Stimulated activated effector memory CD8-positive, alpha-beta T cell treated with anti-CD3 and anti-CD28 coated beads, Interleukin-12 subunit alpha, Interleukin-12 subunit beta, amount 100 ng/mL, for 72 hours (primary cell): ENCODE data around the gene SKOR1.

Experiments used
- ATAC-seq: fragments of 150-1000 bp; cut with Tn5 transposase; 2 replicates; pipeline ENCODE4 v1.10.0; 2021
- DNase-seq, 2 donors: peaks; one replicate each; pipeline ENCODE4 v3.0.0; 2021 to 2022; ENCODE audit warnings: low spot score in 2 of 2
- H3K27ac Mint-ChIP-seq: one replicate; pipeline ENCODE4 v1.8.0; 2022; ENCODE audit warnings: mild to moderate bottlenecking, mixed read lengths
- H3K36me3 Mint-ChIP-seq: one replicate; pipeline ENCODE4 v1.8.0; 2022; ENCODE audit warnings: mild to moderate bottlenecking, mixed read lengths
- H3K4me1 Mint-ChIP-seq: one replicate; pipeline ENCODE4 v1.8.0; 2022; ENCODE audit warnings: mixed read lengths
- H3K4me3 Mint-ChIP-seq: one replicate; pipeline ENCODE4 v1.8.0; 2022; ENCODE audit warnings: mild to moderate bottlenecking, mixed read lengths
- H3K9me3 Mint-ChIP-seq: one replicate; pipeline ENCODE4 v1.8.0; 2022; ENCODE audit warnings: mixed read lengths

The SKOR1 gene

DNA sequence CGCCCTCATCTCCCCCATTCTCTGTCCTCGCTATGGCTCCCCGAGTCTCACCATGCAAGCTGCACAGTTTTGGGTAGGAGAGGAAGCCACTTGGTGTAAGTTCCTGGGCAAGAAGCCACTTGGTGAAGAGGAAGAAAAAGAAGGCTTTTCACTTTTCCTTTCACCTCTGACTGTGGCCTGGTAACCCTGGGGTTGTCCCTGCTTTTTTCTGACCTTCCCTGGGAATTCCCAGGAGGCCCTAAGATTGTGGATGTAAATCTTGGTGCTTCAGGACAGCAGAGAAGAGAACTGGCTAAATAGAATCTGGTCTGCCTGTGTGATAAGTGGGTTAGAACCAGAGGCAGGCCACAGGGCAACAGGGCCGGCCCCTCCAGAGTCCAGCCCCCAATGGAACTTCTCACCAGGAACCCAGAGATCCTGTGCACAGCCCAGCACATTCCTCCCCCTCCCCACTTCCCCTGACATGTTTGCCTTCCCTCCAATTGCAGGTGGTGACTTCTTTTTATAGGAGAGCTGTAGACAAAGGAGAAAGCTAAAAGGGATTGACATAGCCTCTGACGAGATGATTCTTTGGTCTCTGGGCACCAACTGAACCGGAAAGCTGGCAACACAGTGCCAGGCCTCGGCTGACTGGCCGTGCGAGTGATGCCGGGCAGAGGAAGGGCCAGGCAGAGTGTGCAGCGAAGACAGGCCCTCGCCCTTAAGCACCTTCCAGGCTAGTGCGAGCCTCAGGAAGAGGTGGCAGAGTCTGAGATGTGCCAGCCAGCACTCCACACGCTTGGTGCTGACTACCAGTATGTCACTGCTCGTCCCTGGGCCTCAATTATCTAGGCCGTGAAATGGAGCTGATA, 19.4 kb upstream of the SKOR1 start:
- Mint-ChIP-seq H3K27ac (no peak overlapping the region), H3K9me3 (no peaks in the 10 kb centered on the region), H3K36me3 (peaks cover 7% of the 10 kb centered on the region), H3K4me3 (no peak overlapping the region), H3K4me1 (no peaks in the 10 kb centered on the region)
- no peak for DNase-seq
- ATAC-seq = no peak

DNA sequence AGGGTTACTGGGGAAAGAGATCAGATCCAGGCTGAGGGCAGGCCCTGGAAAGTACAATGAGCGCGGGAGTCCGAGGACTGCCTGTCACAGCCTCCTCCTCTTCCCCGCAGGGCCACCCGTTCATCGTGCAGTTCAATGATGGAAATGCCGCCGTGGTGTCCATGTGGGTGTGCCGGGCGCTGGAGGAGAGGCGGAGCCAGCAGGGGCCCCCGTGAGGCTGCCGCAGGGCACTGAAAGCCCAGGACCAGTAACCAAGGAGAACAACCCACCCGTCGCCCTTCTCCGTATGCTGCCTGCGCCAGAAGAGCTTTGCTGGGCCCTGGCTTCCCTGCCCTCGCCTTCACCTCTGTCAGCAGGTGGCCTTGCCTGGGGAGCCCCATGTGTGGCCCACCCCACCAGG, 18.8 kb upstream of the SKOR1 start:
- Mint-ChIP-seq H3K4me3 (no peak overlapping the region), H3K4me1 (no peaks in the 10 kb centered on the region), H3K27ac (no peak overlapping the region), H3K9me3 (no peaks in the 10 kb centered on the region), H3K36me3 (peaks cover 7% of the 10 kb centered on the region)
- DNase-seq (no peak), ATAC-seq (no peak)

DNA sequence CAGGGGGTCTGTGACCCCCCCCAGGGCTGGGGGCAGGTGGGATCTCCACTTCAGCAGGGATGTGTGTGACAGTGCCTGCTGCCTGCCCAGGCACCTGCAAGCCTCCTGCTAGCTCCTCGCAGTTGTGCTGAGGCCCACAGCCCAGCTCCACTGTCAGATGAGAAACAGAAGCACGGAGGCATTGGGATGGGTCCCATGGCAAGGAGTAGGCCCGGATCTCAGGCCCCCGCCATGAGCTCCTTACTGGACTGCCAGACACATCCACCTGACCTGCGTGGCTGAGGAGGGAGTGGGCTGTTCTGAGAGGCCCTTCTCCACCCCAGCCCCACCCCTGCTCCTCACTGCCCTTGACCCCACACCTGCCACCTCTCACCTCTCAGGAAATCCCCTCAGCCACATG, 18.2 kb upstream of the SKOR1 start:
- peaks cover 7% of the 10 kb centered on the region for H3K36me3 Mint-ChIP-seq
- no peak overlapping the region for H3K27ac Mint-ChIP-seq
- no peaks in the 10 kb centered on the region for H3K4me1 Mint-ChIP-seq
- DNase-seq = no peak
- H3K4me3 Mint-ChIP-seq = no peak overlapping the region
- no peak for ATAC-seq
- no peaks in the 10 kb centered on the region for H3K9me3 Mint-ChIP-seq

DNA sequence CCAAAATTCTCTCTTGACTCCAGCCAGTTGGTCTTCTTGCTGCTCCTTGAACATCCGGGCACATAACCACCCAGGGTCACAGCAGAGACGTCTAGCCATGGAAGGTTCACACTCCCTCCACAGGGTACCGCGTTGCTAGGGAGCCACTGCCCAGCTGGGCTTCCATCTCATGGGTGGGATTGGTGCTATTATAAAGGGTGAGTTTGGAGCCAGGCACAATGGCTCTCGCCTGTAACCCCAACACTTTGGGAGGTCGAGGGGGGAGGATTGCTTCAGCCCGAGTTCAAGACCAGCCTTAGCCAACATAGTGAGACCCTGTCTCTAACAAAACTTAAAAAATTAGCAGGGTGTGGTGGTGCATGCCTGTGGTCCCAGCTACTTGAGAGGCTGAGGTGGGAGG, 17.5 kb upstream of the SKOR1 start:
- Mint-ChIP-seq H3K4me1 (no peaks in the 10 kb centered on the region), H3K27ac (no peak overlapping the region), H3K9me3 (no peaks in the 10 kb centered on the region), H3K36me3 (peaks cover 7% of the 10 kb centered on the region), H3K4me3 (no peak overlapping the region)
- ATAC-seq = no peak
- no peak for DNase-seq

DNA sequence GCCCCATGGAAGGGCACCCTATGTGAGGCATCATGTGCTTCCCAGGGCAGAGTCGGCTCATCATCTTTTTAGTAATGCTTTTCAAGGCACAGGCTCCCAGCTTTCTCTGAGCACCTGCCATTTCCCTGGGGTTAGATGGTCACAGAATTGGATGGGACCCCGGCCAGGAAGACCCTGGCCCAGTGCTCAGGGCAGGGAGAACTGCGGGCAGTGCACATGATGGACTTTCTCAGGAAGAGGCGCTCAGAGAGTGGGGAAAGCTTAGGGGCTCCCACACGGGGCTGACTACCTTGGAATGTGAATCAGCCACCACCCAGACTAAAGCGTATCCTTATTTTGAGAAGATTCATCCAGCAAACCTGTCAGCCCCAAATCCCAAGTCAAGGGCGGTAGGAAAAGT, 16.5 kb upstream of the SKOR1 start:
- no peak for ATAC-seq
- no peak overlapping the region for H3K27ac Mint-ChIP-seq

DNA sequence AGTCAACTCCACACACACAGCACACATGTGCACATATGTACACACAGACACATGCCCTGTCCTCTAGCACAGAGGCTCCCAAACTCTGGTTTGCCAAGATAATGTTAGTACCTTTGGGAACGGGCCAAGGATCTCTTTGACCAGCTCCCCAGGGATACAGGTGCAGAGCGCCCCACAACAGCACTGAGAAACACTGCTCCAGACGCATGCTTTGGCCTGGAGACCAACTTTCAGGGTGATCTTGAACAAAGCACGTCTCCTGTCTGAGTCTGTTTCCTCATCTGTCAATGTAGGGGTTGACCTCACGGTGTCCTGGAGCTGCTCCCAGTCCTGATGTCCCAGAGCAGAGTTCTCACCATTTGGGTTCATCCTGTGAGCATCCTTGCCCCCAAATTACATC, 15.9 kb upstream of the SKOR1 start:
- Mint-ChIP-seq H3K9me3 (no peaks in the 10 kb centered on the region), H3K4me1 (no peaks in the 10 kb centered on the region), H3K36me3 (peaks cover 7% of the 10 kb centered on the region), H3K4me3 (no peak overlapping the region), H3K27ac (no peak overlapping the region)
- DNase-seq (no peak), ATAC-seq (no peak)

More for the DNA sequence above, 16.5 kb upstream of the SKOR1 start:
- Mint-ChIP-seq H3K9me3 (no peaks in the 10 kb centered on the region), H3K4me1 (no peaks in the 10 kb centered on the region), H3K4me3 (no peak overlapping the region), H3K36me3 (peaks cover 7% of the 10 kb centered on the region)
- no peak for DNase-seq

DNA sequence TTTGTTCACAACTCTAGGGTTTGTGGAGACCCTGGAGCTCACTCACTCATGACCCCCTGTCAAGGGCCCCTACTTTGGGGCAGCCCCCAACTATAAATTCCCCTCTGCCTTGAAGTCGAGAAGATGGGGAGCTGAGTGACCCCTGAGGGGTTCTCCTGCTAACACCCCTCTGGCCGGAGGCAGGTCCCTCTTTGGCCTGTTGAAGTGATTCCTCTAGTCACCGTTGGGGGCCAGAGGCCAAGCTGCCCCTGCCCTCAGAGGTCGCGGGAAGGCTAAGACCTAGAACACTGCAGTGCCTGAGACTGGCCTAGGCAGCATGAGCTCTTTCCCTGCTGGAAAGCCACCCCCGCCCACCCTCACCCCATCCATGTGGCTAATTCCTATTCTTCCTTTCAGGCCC, 15.4 kb upstream of the SKOR1 start:
- ATAC-seq (no peak), DNase-seq (no peak)
- Mint-ChIP-seq H3K27ac (no peak overlapping the region), H3K4me3 (no peak overlapping the region), H3K36me3 (peaks cover 7% of the 10 kb centered on the region), H3K9me3 (no peaks in the 10 kb centered on the region), H3K4me1 (no peaks in the 10 kb centered on the region)

DNA sequence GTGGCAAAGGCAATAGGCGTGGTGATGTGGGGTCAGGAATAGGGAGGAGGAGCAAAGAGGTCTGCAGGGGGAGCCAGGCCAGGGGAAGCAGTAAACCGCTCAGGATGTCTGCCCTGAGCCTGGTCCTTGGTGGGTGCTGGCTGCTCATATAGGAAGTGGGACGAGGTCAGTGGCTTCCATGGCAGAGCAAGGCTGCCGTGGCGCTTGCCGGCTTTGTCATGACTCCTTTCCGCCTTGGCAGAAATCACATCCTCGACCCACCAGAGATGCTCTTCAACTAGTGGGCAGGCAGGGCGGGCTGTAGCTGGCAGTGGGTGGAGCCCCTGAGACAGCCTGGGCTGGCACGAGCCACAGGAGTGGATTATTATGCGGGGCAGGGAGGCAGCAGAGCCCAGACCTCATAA, 13.1 kb upstream of the SKOR1 start:
- no peak for ATAC-seq
- Mint-ChIP-seq H3K4me3 (no peak overlapping the region), H3K27ac (no peak overlapping the region), H3K4me1 (no peaks in the 10 kb centered on the region), H3K36me3 (peaks cover 7% of the 10 kb centered on the region), H3K9me3 (no peaks in the 10 kb centered on the region)
- no peak for DNase-seq

DNA sequence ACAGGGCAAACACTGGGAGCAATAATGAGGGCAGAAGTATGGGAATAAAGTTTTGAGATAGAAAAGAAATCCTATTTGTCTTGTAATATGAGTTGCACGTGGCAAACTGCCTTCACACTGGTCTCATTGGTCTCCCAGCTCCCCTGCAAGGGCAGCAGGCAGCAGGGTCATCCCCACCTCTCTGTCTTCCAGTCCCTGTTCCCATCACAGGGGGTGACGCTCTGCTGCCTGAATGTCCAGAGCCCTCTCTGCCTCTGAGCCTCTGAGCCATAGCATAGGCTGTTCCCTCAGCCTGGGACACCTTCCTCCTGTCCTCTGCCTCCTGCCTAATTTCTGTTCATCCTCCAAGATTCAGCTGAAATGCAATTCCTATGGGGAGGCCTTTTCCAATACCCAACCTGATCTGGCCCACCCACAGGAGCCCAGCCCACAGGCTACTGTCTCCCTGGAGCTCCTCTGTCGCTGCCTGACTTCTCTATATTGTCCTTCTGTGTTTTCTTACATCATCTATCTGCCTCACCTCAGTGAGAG, 12.1 kb upstream of the SKOR1 start:
- H3K4me1 Mint-ChIP-seq = no peaks in the 10 kb centered on the region
- peak overlapping the region; percentile 43 for H3K27ac Mint-ChIP-seq
- DNase-seq (no peak), ATAC-seq (no peak)
- no peaks in the 10 kb centered on the region for H3K36me3 Mint-ChIP-seq
- no peaks in the 10 kb centered on the region for H3K9me3 Mint-ChIP-seq
- no peak overlapping the region for H3K4me3 Mint-ChIP-seq

DNA sequence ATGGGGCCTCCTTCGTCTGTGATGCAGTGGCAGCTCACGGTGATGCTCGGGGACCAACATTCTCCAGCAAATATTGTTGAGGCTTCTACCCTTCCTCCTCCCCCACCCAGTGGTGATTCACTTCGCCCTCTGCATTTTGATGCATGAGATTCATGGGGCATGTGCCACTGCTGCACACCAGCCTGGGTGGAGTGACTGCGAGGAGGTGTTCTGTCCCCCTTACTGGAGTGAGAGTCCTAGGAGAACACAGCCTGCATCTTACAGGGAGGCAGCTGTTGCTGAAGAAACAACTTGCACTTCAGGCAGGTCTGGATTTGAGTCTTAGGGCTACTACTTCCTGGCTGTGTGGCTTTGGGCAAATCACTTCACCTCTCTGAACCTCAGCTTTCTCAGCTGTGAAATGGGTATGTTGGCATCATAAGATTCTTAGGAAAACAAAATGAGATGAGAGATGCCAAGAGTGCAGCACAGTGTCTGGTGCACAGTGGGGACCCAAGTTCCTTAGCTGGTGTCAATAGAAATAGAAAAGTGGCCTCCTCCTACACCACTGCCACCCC, 10.2 kb upstream of the SKOR1 start:
- ATAC-seq (no peak), DNase-seq (no peak)
- H3K36me3 Mint-ChIP-seq = no peaks in the 10 kb centered on the region
- H3K9me3 Mint-ChIP-seq = no peaks in the 10 kb centered on the region
- no peaks in the 10 kb centered on the region for H3K4me1 Mint-ChIP-seq
- no peak overlapping the region for H3K27ac Mint-ChIP-seq
- H3K4me3 Mint-ChIP-seq = no peak overlapping the region

DNA sequence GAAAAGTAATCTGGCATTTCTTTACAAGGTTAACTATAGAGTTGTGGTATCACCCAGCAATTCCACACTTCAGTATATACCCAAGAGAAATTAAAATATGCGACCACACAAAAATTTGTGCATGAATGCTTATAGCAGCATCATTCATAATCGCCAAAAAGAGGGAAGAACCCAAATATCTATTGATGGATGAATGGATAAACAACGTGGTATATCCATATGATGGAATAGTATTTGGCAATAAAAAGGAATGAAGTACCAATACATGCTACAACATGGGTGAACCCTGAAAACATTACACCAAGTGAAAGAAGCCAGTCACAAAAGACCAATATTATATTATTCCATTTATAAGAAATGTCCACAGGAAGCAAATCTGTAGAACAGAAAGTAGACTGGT, 8.6 kb upstream of the SKOR1 start:
- H3K27ac Mint-ChIP-seq = no peak overlapping the region
- no peaks in the 10 kb centered on the region for H3K9me3 Mint-ChIP-seq
- peaks cover 14% of the 10 kb centered on the region for H3K4me1 Mint-ChIP-seq
- DNase-seq (no peak), ATAC-seq (no peak)
- peaks cover 2% of the 10 kb centered on the region for H3K36me3 Mint-ChIP-seq
- H3K4me3 Mint-ChIP-seq = no peak overlapping the region

DNA sequence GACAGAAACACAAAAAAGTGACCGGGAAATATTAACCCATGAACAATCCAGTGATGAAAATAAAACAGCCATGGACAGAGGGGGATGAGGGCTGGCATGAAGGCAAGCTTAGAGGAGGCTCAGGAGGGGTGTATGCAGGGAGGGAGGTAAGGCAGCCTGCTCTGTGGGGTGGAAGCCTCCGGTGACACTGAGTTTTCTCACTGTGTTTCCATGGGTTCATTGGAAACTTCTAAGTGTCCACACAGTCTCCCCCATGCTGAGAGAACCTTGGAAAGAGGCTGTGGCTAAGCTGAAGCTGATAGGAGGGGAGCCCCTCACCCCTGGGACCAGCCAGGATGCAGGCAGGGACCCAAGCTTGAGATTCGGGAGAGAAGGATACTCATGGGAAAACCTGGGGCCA, 6.8 kb upstream of the SKOR1 start:
- Mint-ChIP-seq H3K4me3 (no peak overlapping the region), H3K36me3 (peaks cover 6% of the 10 kb centered on the region), H3K9me3 (no peaks in the 10 kb centered on the region), H3K27ac (no peak overlapping the region), H3K4me1 (peaks cover 28% of the 10 kb centered on the region)
- DNase-seq (no peak), ATAC-seq (no peak)

DNA sequence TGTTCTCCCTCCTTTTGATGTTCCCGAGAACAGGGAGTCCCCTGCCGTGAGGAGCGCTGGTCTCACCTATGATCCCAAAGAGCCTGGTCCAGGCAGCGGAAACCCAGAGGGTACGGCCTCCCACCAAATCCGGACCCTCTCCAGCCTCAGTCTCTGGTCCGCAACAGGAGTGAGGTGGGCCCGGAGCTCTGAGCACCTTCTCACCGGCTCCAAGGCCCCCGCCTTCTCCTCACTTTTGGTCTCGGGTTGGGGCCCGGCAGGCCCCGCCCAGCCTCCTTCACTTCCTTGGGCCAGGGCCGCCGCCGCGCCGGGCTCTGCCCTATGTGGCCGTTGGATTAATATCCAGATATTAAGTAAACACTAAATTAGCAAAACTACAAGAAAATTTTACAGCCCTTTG, 5.7 kb upstream of the SKOR1 start:
- peaks cover 13% of the 10 kb centered on the region for H3K36me3 Mint-ChIP-seq

DNA sequence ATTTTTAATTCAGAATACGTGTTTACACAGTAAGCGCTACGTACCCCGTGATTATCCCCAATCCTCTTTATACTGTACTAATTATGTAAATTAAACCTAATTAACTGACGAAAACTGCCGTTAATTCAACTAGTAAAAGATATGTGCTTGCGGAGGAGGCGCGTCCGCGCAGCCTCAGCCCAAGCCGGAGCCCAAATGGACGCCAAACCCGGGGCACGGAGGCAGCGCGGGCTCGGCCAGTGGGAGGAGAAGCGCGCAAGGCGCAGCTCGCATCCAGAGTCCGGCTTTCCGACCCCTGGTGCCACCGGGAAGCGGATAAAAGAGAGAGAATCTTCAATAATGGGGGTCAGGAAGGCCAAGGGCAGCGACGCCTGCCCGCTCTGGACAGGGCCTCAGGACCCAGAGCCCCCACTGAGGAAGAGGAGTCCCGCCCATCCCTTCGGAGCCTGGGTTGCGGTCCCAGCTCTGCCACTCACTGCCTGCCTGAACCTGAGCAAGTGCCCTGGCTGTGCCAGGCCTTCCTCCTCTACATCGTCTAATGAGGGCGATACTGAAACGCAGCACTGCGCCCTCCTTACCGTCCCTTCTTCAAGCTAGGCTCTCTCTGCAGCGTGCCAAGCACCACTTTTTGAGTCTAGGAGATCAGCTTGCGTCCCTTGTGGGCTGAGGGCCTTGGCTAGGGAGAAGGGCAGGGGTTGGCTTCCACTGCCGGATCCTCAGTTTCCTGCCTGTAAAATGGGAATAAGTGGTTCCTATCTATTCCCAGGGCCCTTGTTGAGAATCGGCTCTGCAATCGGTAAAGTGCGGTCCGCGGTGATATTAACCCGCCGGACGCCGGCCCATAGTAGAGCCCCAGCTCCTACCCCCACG, 5.0 kb upstream of the SKOR1 start:
- ATAC-seq (no peak), DNase-seq (no peak)
- Mint-ChIP-seq H3K27ac (no peak overlapping the region), H3K9me3 (no peaks in the 10 kb centered on the region), H3K36me3 (peaks cover 13% of the 10 kb centered on the region), H3K4me1 (peaks cover 41% of the 10 kb centered on the region), H3K4me3 (no peak overlapping the region)

More for the DNA sequence above, 5.7 kb upstream of the SKOR1 start:
- no peak overlapping the region for H3K4me3 Mint-ChIP-seq
- H3K4me1 Mint-ChIP-seq = peaks cover 39% of the 10 kb centered on the region
- DNase-seq (no peak), ATAC-seq (no peak)
- no peaks in the 10 kb centered on the region for H3K9me3 Mint-ChIP-seq
- H3K27ac Mint-ChIP-seq = no peak overlapping the region

DNA sequence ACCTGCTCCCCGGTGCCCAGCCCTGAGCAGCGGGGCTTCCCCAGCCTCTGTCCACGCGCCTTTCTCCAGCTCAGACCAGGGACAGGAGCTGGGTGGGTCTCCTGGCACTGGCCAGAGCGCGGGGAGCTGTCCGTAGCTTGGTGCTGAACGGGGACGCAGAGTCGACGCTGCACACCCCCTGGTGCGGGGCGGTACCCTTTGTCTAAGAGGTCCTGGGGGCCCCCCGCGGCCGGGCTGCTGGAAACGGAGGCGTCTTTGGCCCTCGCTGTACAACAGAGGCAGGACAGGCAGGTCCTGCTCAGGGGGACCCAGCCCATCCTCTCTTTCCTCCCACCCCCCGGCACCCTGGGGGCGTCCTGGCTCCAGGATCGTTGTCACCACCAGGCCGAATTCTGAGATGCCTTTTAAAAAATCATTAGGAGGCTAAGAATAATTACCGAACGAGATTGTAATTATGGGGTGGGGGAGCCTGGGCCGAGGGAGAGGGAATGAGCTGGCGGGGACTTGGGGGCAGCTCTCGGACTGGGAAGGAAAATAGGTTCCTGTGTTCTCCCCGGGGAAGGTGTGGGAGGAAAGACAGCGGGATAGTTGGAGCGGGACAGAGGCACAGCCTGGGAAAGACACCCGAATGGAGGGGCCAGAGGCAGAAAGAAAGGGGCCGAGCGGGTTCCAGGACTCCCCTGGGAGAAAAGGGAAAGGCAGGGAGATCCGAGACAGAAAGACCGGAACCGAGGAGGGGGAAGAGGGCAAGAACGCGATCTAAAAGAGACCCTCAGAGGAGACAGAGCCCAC, 4.1 kb upstream of the SKOR1 start:
- H3K4me1 Mint-ChIP-seq = peaks cover 48% of the 10 kb centered on the region
- peak overlapping the region; percentile 49 for H3K4me3 Mint-ChIP-seq
- peak; percentile 47 for ATAC-seq
- no peak overlapping the region for H3K27ac Mint-ChIP-seq
- H3K9me3 Mint-ChIP-seq = no peaks in the 10 kb centered on the region
- DNase-seq = peak in 1 of 2 donors; percentile 67
- peaks cover 18% of the 10 kb centered on the region for H3K36me3 Mint-ChIP-seq
